GM21717 (cell line): ENCODE results near the gene DGAT2.
"Not testable (repeated sequence)": the region's sequence is repeated elsewhere in the genome, so short reads cannot be mapped to it uniquely, and the experiment has no call there.

Experiments
- ATAC-seq: cut with Tn5 transposase; IDR thresholded peaks from one replicate; pipeline ENCODE4 v1.9.1; 2021; ENCODE audit warnings: mild to moderate bottlenecking, moderate library complexity; ENCODE audit not compliant: unreplicated experiment

The DGAT2 gene, protein sequence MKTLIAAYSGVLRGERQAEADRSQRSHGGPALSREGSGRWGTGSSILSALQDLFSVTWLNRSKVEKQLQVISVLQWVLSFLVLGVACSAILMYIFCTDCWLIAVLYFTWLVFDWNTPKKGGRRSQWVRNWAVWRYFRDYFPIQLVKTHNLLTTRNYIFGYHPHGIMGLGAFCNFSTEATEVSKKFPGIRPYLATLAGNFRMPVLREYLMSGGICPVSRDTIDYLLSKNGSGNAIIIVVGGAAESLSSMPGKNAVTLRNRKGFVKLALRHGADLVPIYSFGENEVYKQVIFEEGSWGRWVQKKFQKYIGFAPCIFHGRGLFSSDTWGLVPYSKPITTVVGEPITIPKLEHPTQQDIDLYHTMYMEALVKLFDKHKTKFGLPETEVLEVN

DNA sequence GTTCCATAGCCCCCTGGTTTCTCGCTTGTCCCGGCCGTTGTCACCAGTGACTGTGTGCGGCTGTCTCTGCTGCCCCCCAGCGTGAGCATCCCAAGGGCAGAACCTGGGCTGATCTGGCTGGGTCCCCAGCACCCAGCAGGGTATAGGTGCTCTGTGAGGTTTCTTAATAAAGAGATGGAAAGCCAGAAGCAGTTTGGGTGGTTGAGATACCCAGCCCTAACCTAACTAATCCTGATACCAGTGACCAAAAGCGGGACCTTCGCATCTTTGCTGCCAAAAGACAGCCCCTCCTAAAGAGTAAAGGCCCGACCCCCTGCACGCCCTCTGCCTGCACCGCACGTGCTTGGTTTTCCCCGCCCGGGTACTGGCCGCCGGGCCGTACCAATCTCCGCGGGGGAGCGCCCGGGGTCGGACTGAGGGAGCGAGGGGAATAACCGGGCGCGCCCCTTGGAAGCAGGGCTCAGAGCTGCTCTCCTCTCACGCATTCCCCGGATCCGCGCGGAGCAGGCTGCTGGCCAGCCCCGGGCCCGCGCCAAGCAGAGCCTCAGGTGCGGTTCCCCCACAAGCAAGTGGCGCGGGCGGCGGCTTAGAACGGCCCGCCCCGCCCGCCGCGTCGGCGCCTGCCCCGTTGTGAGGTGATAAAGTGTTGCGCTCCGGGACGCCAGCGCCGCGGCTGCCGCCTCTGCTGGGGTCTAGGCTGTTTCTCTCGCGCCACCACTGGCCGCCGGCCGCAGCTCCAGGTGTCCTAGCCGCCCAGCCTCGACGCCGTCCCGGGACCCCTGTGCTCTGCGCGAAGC, at the start of gene DGAT2:
Gene DGAT2, plus strand, starts transcription at position 667 of the 797 bp plus-strand sequence. CDS start 214 bp downstream, outside the sequence.
- peak; percentile 49 for ATAC-seq

DNA sequence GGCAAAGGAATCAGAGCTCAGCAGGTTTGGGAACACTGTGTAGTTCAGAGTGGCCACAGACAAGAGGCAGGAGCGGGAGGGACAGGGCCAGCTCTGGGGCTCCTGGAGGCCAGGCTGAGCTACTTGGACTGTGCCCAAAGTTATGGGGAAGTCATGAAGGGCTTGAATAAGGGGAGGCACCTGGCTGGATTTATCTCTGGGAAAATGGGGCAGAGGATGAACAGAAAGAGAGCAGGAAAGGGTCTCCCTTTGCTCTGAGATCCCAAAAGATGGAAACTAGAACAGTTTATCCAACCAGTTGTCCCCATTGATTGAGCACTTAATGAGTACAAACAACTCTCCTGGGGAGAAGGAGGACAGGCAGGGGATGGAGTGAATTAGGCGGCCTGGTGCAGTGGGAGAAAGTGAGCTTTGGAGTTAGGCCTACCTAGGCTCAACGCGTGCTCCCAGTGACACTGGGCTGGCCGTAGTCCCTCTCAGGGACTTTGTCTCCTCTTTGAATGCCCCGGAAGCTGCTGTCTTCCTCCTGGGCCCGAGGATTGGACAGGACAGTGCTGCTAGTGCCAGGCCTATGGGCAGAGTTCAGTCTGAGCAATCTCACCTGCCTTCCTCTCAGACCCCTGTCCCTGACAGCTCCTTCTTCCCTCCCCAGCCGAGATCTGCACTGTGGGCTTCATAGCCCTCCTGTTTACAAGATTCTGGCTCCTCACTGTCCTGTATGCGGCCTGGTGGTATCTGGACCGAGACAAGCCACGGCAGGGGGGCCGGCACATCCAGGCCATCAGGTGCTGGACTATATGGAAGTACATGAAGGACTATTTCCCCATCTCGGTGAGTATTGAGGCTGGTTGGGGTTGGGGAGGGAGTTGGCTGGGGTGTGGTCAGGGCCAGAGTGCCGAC, 49.0 kb upstream of the DGAT2 start:
- no peak for ATAC-seq

DNA sequence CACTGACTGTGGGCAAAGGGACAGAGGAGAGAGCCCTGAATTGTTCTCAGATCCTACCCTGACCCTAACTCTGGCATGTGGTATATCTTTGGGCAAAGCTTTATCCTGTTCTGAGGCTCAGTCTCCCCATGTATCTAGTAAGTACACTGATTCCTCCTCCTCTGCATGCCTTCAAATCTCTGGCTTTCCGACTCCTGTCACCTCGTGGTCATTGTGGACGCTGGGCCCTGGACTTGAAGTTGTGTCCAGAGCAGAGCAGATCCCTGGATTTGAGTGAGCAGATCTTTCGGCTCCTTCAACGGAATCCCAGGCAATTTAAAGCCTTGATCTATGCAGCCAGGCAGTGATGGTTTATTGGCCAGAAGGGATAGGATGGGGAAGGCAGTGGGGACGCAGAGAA, 47.9 kb upstream of the DGAT2 start:
- no peak for ATAC-seq

DNA sequence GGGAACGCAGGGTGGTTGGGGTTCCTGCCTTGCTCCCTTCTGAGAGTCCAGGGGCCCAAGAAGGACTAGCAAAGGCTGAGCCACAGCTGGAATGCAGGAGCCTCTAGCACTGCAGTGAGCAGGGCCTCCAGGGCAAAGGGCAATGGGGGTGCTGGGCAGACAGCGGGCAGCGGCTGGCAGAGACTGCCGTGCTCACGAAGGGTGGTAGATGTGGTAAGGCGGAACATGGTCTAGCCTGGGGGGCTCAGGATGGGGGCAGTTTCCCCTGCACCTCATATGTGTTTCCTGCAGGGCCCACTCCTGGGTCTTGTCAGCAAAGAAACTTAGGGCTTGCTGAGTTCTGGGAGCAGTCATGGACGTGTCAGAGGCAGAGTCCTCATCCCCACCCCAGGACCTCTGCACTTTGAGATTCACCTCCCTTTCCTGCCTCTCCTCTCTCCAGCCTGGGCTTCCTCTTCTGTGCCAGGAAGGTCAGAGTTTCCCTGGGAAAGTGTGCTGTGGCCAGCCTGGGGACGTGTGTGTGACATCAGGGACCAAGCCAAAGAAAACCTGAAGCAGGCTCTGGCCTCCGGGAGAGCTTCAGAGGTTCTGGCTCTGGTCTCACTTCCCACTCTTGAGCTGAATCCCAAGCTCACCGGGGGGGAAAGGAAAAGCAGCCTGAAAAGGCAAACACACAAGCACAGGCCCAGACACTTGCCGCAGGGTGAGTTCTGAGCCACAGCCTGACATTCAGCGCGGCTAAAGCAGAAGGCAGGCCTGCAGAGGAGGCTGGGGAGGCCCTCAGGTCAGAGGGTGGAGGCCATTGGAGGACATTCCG, 46.5 kb upstream of the DGAT2 start:
- no peak for ATAC-seq

DNA sequence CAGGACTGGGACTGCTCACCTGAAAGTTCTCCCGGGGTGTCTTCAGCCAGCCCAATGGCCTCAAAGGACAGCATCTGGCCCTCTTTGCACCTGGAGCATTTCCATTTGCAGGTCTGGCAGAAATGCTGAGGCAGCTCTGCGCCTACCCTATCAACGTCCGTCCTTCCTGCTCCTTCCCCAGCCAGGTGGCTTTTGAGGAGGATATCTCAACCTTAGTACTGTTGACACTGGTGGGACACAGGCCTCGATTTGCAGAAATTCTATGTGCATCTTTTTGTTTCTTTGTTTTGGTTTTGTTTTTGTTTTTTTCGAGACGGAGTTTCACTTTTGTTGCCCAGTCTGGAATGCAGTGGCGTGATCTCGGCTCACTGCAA, 45.9 kb upstream of the DGAT2 start:
- no peak for ATAC-seq

DNA sequence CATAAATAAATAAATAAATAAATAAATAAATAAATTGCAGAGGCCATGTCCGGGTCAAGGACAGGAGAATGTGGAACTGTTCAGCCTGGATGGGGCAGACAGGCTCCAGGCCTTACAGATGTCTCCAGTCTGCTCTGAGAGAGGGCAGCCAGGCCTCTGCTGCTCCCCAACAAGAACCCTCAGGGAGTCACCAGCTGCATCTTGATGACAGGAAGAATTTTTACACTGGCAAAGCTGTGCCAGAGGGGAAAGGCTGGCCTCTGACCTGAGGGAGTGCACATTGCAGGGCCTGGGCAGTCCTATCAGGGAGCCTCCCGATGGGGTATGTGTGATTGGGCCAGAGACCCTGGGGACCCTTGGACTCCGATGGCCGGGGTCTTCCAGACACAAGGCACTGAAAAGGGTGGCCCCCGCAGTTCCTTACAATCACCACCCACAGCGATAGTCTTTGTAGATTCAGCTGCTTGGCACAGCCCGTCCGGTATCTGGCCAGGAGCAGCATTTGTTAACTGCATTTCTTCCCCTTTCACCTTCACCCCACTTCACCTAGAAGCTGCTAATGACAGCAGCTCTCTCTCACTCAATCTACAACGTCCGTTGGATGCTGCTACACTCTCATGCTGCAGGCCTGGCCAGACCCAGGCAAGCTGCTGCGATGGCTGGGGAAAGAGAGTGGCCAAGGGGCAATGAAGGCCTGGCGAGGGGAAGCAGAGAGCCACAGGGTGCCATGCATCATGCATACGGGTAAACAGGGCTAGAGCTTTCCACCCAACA, 42.8 kb upstream of the DGAT2 start:
- no peak for ATAC-seq

DNA sequence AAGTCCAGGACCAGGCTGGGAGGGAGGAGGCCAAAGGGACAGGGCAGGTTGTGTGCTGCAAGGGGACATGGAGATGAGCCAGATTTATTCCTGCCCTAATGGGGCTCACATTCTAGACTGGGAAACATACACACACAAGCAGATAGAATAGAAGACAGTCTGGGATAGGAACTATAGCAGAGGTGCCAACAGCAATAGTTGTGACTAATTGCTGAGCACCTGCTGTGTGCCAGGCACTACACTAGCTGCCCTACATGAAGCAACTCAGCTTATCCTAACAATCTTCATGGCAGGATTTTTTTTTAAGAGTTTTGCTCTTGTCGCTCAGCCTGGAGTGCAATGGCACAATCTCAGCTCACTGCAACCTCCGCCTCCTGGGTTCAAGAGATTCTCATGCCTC, 39.6 kb upstream of the DGAT2 start:
- no peak for ATAC-seq

DNA sequence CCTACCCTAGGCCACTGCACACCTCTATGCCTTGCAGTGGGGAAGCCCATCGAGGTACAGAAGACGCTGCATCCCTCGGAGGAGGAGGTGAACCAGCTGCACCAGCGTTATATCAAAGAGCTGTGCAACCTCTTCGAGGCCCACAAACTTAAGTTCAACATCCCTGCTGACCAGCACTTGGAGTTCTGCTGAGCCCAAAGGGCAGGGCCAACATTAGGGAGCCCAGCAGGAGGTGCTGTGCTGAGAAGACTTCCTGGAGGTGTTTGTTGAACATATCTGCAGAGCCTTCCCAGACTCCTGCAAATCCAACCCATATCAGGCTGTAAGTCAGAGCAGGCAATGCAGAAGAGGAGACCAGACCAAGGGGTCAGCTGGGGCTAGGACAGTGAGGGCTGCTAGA, 37.5 kb upstream of the DGAT2 start:
- ATAC-seq, result no peak

DNA sequence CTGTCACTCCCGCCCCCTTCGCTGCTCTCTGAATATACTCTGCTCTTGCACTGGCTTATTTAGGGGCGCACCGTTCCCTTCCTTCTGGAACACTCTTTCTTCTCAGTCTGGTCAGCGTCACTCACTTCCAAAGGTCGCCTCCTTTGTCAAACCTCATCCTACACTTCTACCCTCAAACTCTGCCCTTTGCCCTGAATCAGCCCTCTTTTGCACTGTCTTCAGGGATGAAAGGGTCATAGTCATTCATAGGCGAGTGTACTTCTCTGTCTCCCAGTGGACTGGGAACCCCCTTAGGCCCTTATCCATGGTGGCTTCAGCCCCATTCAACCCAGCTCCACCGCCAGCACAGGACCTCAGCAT, 35.5 kb upstream of the DGAT2 start:
- no peak for ATAC-seq

DNA sequence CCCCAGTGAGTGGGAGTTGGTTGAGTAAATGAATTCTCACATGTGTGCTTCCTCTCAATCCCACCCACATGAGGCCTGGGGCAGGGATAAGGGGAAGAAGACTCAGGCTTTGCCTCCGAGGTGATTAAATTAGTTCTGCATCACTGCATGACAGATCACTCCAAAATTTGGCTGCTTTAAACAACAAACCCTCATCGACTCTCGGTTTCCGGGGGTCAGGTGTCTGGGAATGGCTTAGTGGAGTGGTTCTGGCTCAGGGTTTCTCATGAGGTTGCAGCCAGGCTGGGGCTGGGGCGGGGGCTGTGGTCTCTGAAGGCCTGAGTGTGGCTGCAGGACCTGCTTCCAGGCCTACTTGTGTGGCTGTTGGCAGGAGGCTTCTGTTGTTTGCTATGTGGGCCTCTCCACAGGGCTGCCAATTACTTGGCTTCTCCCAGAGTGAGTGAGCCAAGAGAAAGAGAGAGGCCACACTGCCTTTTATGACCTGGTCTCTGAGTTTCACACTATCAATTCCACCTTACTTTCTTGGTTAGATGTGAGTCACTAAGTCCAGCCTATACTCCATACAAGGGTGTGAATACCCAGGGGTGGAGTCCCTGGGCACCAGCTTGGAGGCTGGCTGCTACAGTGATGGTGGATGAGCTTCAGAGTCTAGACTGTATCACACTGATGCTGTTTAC, 35.0 kb upstream of the DGAT2 start:
- ATAC-seq, result no peak

DNA sequence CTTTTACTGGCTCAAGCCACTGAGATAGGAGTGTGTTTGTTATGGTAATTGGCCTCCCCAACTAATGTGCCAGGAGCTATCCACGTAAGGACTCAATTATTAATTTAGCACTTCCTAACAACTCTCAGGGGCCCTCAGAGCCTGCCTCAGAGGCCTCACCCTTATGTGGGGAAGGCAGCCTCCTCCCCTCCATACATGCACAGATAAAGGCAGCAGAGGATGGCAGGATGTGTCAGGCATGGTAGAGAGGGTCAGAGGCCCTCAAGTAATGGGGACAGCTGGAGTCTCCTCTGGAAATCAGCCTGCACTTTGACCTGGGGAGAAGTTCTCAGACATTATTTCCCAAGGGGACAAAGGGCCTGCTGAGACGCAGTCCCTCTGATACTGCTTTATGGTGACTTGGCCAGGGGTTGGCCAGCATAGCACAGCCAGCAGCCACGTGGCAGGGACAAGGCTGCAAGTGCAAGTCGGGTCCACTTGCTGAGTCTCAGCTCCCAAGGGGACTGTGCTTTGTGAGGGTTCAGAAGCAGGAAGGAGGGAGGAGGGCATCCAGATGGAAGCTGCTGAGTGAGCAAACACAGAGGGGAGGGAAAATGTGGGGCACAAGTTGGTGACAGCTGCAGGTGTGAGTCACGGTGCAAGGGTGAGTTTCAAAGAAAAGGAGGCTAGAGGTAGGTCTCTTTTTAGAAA, 33.9 kb upstream of the DGAT2 start:
- ATAC-seq, result no peak

DNA sequence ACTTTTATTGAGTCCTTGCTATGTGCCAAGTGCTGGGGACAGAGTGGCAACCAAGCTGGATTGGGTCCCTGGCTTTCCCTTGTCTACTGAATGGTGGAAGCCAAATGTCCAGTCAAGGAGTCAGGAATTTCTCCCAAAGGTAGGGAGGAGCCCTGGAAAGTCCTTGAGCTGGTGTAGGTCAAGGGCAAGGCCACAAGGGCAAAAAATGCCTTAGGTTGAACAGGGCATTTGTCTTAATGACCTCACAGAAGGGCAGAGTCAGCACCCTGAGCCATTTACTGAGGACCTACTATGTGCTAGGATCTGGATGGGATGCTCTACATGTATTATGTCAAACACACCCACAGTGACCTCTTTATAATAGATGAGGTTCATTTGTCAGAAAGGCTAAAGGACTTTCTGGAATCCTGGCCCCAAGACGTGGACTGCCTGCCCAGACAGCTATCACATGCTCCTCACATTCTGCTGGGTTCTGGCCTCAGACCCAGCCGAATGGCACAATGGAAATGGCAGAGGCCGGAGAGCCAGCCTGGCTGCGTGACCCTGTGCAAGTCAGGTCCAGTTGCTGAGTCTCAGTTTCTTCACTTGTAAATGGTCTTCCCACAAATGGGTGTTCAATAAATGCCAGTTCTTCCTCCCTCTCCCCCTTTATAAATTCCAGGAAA, 33.3 kb upstream of the DGAT2 start:
- no peak for ATAC-seq

DNA sequence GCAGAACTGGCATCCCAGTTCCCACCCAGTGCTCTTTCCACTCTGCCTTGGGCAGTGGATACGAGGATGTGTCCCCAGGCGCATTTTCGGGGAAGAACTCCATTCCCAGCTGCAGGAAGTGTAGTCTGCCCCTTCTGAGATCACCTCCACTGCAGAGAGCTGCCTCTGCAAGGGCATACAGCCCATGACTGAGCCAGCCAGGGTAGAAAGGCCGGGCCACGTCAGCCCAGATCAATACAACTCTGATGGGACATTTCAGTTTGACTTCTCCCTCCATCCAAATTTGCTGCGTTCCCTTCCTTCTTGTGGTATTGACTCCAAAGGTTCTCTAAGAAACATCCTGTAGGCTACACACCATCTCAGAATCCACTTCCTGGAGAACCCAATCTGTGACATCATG, 31.3 kb upstream of the DGAT2 start:
- no peak for ATAC-seq

DNA sequence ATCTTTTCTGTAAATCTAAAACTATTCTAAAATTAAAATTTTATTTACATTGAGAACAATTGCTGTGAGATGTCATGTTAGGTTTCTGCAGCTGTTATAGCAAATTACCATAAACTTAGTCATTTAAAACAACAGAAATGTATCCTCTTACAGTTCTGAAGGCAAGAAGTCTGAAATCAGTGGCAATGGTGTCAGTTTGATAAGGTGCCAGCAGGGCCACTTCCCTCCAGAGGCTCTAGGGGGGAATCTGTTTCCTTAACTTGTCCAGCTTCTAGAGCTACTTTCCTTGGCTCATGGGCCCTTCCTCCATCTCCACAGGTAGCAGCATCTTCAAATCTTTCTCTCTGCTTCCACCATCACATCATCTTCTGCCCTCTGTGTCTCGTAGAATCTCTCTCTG, 27.9 kb upstream of the DGAT2 start:
- no peak for ATAC-seq

DNA sequence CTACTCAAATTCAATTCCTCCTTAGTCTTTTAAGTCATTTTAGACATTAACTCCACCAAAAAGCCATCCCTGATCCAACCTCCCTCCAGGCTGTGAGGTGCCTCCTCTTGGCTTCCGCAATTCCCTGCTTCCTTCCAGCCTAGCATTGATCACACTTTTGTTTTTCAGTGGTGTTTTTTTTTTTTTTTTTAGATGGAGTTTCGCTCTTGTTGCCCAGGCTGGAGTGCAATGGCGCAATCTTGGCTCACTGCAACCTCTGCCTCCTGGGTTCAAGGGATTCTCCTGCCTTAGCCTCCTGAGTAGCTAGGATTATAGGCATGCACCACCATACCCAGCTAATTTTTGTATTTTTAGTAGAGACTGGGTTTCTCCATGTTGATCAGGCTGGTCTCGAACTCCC, 25.4 kb upstream of the DGAT2 start:
- ATAC-seq, result not testable (repeated sequence)

DNA sequence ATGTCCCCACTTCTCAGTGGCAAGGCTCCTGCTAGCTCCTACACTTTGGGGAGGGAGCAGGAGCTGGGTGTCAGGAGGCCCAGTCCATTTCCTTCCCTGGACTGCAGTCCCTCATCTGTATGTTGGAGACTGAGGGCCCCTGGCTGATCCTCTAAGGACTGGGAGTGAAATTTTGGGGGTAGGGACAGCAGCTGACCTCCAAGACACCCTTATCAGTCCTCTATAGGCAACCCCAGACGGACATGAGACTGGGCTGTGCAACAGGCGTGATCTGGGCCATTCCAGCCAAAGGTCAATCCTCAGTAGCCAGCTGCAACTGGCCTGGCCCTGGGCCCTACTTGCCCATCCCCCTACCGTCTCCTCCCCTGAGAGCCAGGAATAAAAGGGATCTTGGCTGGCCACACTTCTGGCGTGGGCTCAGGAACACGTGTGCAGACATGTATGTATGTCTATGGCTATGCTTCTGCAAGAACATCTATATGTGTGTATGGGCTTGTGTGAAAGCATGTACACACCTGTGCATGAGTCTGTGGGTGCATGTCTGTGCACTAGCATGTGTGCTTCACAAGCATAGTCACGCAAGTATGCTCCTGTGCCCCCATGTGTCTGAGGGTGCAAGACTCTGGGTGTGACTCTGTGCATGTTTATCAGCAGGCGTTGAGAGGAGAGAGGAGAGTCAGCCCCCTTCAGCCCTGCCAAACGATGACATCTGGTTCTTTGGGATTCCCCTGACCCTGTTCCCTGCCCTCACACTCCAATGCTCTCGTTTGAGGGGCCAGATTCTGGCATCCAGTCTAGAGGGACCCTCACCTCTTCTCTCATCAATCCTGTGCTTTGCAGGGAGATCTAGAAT, 24.6 kb upstream of the DGAT2 start:
- no peak for ATAC-seq

DNA sequence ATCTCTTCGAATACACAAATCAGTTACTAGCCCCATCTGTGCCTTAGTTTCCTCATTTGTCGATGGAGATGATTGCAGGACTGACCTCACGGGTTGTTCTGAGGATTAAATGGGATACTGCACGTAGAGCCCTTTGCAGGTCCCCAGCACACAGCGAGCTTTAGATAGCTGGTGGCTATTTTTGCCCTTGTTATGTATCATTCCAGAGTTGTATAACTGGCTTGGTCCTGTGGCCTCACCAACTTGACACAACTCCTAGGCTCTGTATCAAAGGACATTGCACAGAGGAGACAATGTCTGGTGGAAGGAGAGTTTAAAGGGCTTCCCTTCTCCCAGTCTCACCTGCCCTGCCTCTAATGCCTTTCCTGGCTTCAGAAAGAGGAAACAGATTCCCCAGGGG, 22.8 kb upstream of the DGAT2 start:
- ATAC-seq, result no peak
